H1 (cell line): ENCODE results near the gene BRD2. TPM values are rescaled to one million over a fixed set of nuclear protein-coding genes. Genes with fewer than 3 reads are reported as not detected.

Experiments
- CTCF ChIA-PET: fragments of 300-600 bp; sonication (Branson Sonifier 250); formaldehyde crosslinking; loops from one replicate; lab custom pipeline; 2021; ENCODE audit not compliant: partially characterized antibody; lab: Charles Lee
- POLR2A ChIA-PET: fragments of 300-600 bp; sonication (Branson Sonifier 250); formaldehyde crosslinking; loops from one replicate; lab custom pipeline; 2021; ENCODE audit warnings: inconsistent platforms; ENCODE audit not compliant: partially characterized antibody; lab: Charles Lee
- DNase-seq, 2 experiments: peaks; one replicate each; pipeline versions ENCODE4 v3.0.0 to v3.0.0-alpha.2; 2010 to 2022; ENCODE audit warnings: low spot score in 2 of 2, low read depth in 1 of 2, mixed read lengths in 1 of 2
- FAIRE-seq: peaks from 2 replicates; lab custom pipeline; 2011; peaks lifted over from hg19 to GRCh38; lab: Jason Lieb, UNC
- H2AFZ ChIP-seq: 2 replicates; pipeline ENCODE4 v1.8.1; 2012; ENCODE audit warnings: low read length, inconsistent platforms
- H2AK5ac ChIP-seq: 2 replicates; pipeline ENCODE4 v1.6.1; 2013; ENCODE audit warnings: low read depth, low read length
- H2BK120ac ChIP-seq: replicated peaks from 2 replicates; pipeline ENCODE3; 2013; ENCODE audit warnings: low read depth, low read length, inconsistent platforms
- H2BK12ac ChIP-seq: 2 replicates; pipeline ENCODE4 v1.6.1; 2013; ENCODE audit warnings: low read depth, low read length
- H2BK15ac ChIP-seq: 2 replicates; pipeline ENCODE4 v1.6.1; 2013; ENCODE audit warnings: low read length
- H2BK20ac ChIP-seq: 2 replicates; pipeline ENCODE4 v1.6.1; 2013; ENCODE audit warnings: low read length
- H2BK5ac ChIP-seq: 2 replicates; pipeline ENCODE4 v1.6.1; 2013; ENCODE audit warnings: low read depth, low read length
- H3K14ac ChIP-seq: 2 replicates; pipeline ENCODE4 v1.6.1; 2013; ENCODE audit warnings: inconsistent platforms; ENCODE audit not compliant: insufficient read length
- H3K18ac ChIP-seq: 2 replicates; pipeline ENCODE4 v1.6.1; 2013; ENCODE audit warnings: low read length; ENCODE audit errors: extremely low read depth
- H3K23ac ChIP-seq: 2 replicates; pipeline ENCODE4 v1.6.1; 2013; ENCODE audit warnings: inconsistent platforms; ENCODE audit not compliant: insufficient read length
- H3K23me2 ChIP-seq: 2 replicates; pipeline ENCODE4 v1.6.1; 2013; ENCODE audit warnings: low read depth, low read length
- H3K27ac ChIP-seq: 2 replicates; pipeline ENCODE4 v1.6.1; 2011; ENCODE audit warnings: low read depth, low read length, inconsistent platforms
- H3K27me3 ChIP-seq, 4 experiments: replicated peaks in 1 of 4; 1 replicate in 1 of 4; 2 replicates in 3 of 4; pipeline versions ENCODE4 v1.6.1 to v1.8.1; 2011 to 2013; ENCODE audit warnings: low read length in 3 of 4, mild to moderate bottlenecking in 3 of 4, inconsistent platforms in 2 of 4, mixed read lengths in 2 of 4, moderate library complexity in 1 of 4; ENCODE audit not compliant: control insufficient read depth in 3 of 4, insufficient read depth in 3 of 4; ENCODE audit errors: extremely low read depth in 1 of 4
- H3K36me3 ChIP-seq, 4 experiments: 2 replicates each; pipeline versions ENCODE4 v1.6.1 to v1.8.1; 2011 to 2013; ENCODE audit warnings: mild to moderate bottlenecking in 4 of 4, low read length in 3 of 4, moderate library complexity in 2 of 4, control low read depth in 1 of 4, inconsistent platforms in 1 of 4; ENCODE audit not compliant: insufficient read depth in 4 of 4, control insufficient read depth in 2 of 4
- H3K4ac ChIP-seq: replicated peaks from 2 replicates; pipeline ENCODE3; 2013; ENCODE audit warnings: low read length, low read depth, mixed read lengths, inconsistent platforms; ENCODE audit not compliant: insufficient read length
- H3K4me1 ChIP-seq, 4 experiments: replicated peaks in 1 of 4; 1 replicate in 1 of 4; 2 replicates in 3 of 4; pipeline versions ENCODE4 v1.6.1 to v1.8.1; 2011 to 2013; ENCODE audit warnings: low read length in 3 of 4, inconsistent platforms in 2 of 4, mixed read lengths in 1 of 4; ENCODE audit not compliant: insufficient read depth in 4 of 4, control insufficient read depth in 3 of 4
- H3K4me2 ChIP-seq, 2 experiments: 2 replicates each; pipeline versions ENCODE4 v1.6.1 to v1.8.1; 2011 to 2013; ENCODE audit warnings: low read depth in 2 of 2, low read length in 2 of 2, control low read depth in 1 of 2, inconsistent platforms in 1 of 2, mild to moderate bottlenecking in 1 of 2; ENCODE audit not compliant: insufficient read depth in 1 of 2
- H3K4me3 ChIP-seq, 4 experiments: fragments of 200-600, 300-600 bp in 1 of 4; sonication (generic), shearing (Covaris generic), sonication (Bioruptor Twin) in 1 of 4; 2 replicates each; pipeline versions ENCODE4 v1.5.1 to v1.8.1; 2011 to 2016; ENCODE audit warnings: low read length in 4 of 4, low read depth in 3 of 4, control low read depth in 2 of 4, inconsistent platforms in 2 of 4, mild to moderate bottlenecking in 2 of 4, mixed read lengths in 1 of 4, moderate library complexity in 1 of 4; ENCODE audit not compliant: insufficient read depth in 2 of 4; ENCODE audit errors: extremely low read depth in 1 of 4
- H3K56ac ChIP-seq: replicated peaks from 2 replicates; pipeline ENCODE3; 2013; ENCODE audit warnings: low read depth, mild to moderate bottlenecking, mixed read lengths, low read length, inconsistent platforms; ENCODE audit not compliant: insufficient read length
- H3K79me1 ChIP-seq: 2 replicates; pipeline ENCODE4 v1.6.1; 2013; ENCODE audit warnings: low read depth, low read length, control low read depth
- H3K79me2 ChIP-seq, 2 experiments: 2 replicates each; pipeline versions ENCODE4 v1.6.1 to v1.8.1; 2012 to 2013; ENCODE audit warnings: low read length in 2 of 2, mild to moderate bottlenecking in 2 of 2, inconsistent platforms in 1 of 2; ENCODE audit not compliant: insufficient read depth in 2 of 2, control insufficient read depth in 1 of 2
- H3K9ac ChIP-seq, 4 experiments: replicated peaks in 1 of 4; 1 replicate in 1 of 4; 2 replicates in 3 of 4; pipeline versions ENCODE4 v1.6.1 to v1.8.1; 2011 to 2013; ENCODE audit warnings: low read depth in 3 of 4, low read length in 3 of 4, control low read depth in 2 of 4, mild to moderate bottlenecking in 2 of 4, moderate library complexity in 2 of 4, inconsistent platforms in 1 of 4; ENCODE audit errors: extremely low read depth in 1 of 4
- H3K9me3 ChIP-seq, 2 experiments: 2 replicates each; pipeline versions ENCODE4 v1.6.1 to v1.8.1; 2012 to 2013; ENCODE audit warnings: mild to moderate bottlenecking in 2 of 2, moderate library complexity in 2 of 2, control low read depth in 1 of 2, inconsistent platforms in 1 of 2, low read depth in 1 of 2, low read length in 1 of 2, mixed read lengths in 1 of 2; ENCODE audit not compliant: insufficient read depth in 2 of 2
- H4K20me1 ChIP-seq, 2 experiments: replicated peaks in 1 of 2; 2 replicates each; pipeline versions ENCODE3 to v1.8.1; 2011 to 2013; ENCODE audit warnings: inconsistent platforms in 2 of 2, low read length in 2 of 2, mild to moderate bottlenecking in 1 of 2; ENCODE audit not compliant: insufficient read depth in 2 of 2, control insufficient read depth in 1 of 2
- H4K5ac ChIP-seq: 2 replicates; pipeline ENCODE4 v1.6.1; 2013; ENCODE audit warnings: low read length, low read depth, mixed read lengths, inconsistent platforms; ENCODE audit not compliant: insufficient read length
- H4K8ac ChIP-seq: 2 replicates; pipeline ENCODE4 v1.8.0; 2013; ENCODE audit warnings: mild to moderate bottlenecking, moderate library complexity, low read length, inconsistent platforms; ENCODE audit not compliant: insufficient read depth; ENCODE audit errors: extremely low read depth
- H4K91ac ChIP-seq: replicated peaks from 2 replicates; pipeline ENCODE3; 2013; ENCODE audit warnings: low read length, mixed read lengths, inconsistent platforms; ENCODE audit not compliant: insufficient read length
- BRCA1 ChIP-seq: IDR thresholded peaks from 2 replicates; pipeline ENCODE4 v1.6.1; 2012; ENCODE audit warnings: low read depth, low read length, improper control_type of control experiment
- CBX5 ChIP-seq: fragments of 300-800, 300-1000 bp; sonication (generic); IDR thresholded peaks from 2 replicates; pipeline ENCODE4 v1.7.1; 2016; ENCODE audit warnings: antibody characterized with exemption, low read length, low read depth
- EZH2 ChIP-seq: fragments of 200-600 bp; sonication (generic); IDR thresholded peaks from 2 replicates; pipeline ENCODE4 v1.7.1; 2012; ENCODE audit warnings: low read depth, mild to moderate bottlenecking, moderate library complexity, low read length, inconsistent platforms; ENCODE audit not compliant: severe bottlenecking
- HDAC2 ChIP-seq, 2 experiments: fragments of 300-600 bp in 1 of 2; sonication (generic) in 1 of 2; IDR thresholded peaks; 2 replicates each; pipeline ENCODE4 v1.6.1; 2011 to 2012; ENCODE audit warnings: low read depth in 2 of 2, low read length in 2 of 2, mild to moderate bottlenecking in 2 of 2, moderate library complexity in 2 of 2, borderline replicate concordance in 1 of 2, inconsistent platforms in 1 of 2
- RFX5 ChIP-seq: IDR thresholded peaks from 2 replicates; pipeline ENCODE4 v1.6.1; 2011; ENCODE audit warnings: low read depth, low read length, improper control_type of control experiment, borderline replicate concordance
- SP2 ChIP-seq: IDR thresholded peaks from 2 replicates; pipeline ENCODE4 v1.6.1; 2012; ENCODE audit warnings: mild to moderate bottlenecking, low read length, inconsistent platforms
- WGBS, 2 experiments: shearing (Covaris generic) in 1 of 2; methylation state at CpG; one replicate each; pipeline versions ENCODE4 v1.1.6 to v1.1.7; 2013 to 2015; ENCODE audit warnings: low lambda C conversion rate in 2 of 2, mixed read lengths in 2 of 2, inconsistent platforms in 1 of 2, low coverage in 1 of 2, missing lambda C conversion rate in 1 of 2; ENCODE audit not compliant: insufficient replicate concordance in 2 of 2, insufficient coverage in 1 of 2, insufficient read length in 1 of 2; ENCODE audit errors: extremely low coverage in 1 of 2, missing lambda C conversion rate in 1 of 2; 5-methylcytosine and 5-hydroxymethylcytosine counted together
- polyA plus RNA-seq, 7 experiments: library from polyadenylated mRNA; depleted of rRNA in 3 of 7; stranded (reverse) in 5 of 7; unstranded in 2 of 7; fragments of >200 nt in 5 of 7; fragments of 200-250 nt in 2 of 7; gene quantifications; 1 replicate in 5 of 7; 2 replicates in 1 of 7; 4 replicates in 1 of 7; pipeline versions ENCODE4 v1.2.1 to v1.2.3, GENCODE V29; 2011 to 2013; ENCODE audit warnings: missing spikeins in 2 of 7, mixed read lengths in 2 of 7
- total RNA-seq: library from RNA; stranded (reverse); fragmentation: NEBNext Ultra II Directional; extraction: Animal tissue kit (Norgen Biotek cat#: 25700); gene quantifications from 2 replicates; pipeline ENCODE4 v1.2.1, GENCODE V29; 2021

BRD2 gene
- total and polyA plus RNA-seq, 2 of the 8 experiments (the other 6 are each of a cell fraction or from before 2014, with no cell fraction given): 132 to 185 TPM

DNA sequence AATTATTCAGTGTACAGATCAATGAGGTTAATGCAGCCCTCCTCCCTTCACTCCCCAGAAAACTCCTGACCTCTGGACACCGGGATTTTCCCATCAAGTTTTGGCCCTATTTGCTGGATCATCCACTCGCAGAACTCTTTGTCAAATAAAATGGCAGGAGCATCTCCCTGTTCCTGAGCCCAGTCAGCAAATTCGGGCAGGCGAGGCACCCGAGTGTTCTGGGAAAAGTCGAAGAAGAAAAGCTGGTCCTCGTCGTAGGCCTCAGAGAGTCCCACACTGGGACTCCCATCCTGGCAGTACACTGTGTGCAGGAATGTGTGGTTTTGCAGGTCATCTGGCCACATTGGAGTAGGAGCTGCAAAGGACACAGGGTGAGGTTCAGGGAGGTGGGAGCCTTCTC lies 17.9 kb upstream of the BRD2 start:
- ChIA-PET POLR2A (interaction anchor here (1.3 to 33.3 kb wide), 4 partner anchors 10 to 29 kb away, joined by 3 to 1158 read pairs (median 4); partner anchors contain the start of genes BRD2 and HLA-DMB), CTCF (interaction anchor here (1.0 to 11.1 kb wide), 10 partner anchors 9 to 112 kb away, joined by 4 to 168 read pairs (median 8); partner anchors contain the start of genes BRD2, HLA-DMB and TAP2)
- H2BK120ac ChIP-seq: no peak overlapping the region
- no peaks in the 10 kb centered on the region for H3K79me1 ChIP-seq
- no peak overlapping the region for H3K9ac ChIP-seq
- H3K14ac ChIP-seq: no peak overlapping the region
- H3K23ac ChIP-seq: no peak overlapping the region
- H3K27me3 ChIP-seq: no peaks in the 10 kb centered on the region; a peak in 1 of 7 replicates
- H2BK15ac ChIP-seq: no peak overlapping the region
- no peak overlapping the region for H3K27ac ChIP-seq
- no peaks in the 10 kb centered on the region for H3K79me2 ChIP-seq
- no peak overlapping the region for H3K4me2 ChIP-seq
- TF ChIP-seq EZH2 (no peak), SP2 (no peak), RFX5 (no peak), HDAC2 (IDR thresholded peaks at IDR 0.05; ENCODE audit: borderline replicate concordance in 1 of 2, low read depth in 2 of 2, low read length in 2 of 2) (no peak), CBX5 (no peak), BRCA1 (no peak)
- H4K91ac ChIP-seq: no peak overlapping the region
- H2BK12ac ChIP-seq: no peak overlapping the region
- no peaks in the 10 kb centered on the region for H3K36me3 ChIP-seq
- no peak overlapping the region for H2BK20ac ChIP-seq
- H3K18ac ChIP-seq: no peak overlapping the region
- FAIRE-seq: no peak
- H3K4ac ChIP-seq: no peak overlapping the region
- H4K20me1 ChIP-seq: no peaks in the 10 kb centered on the region
- H2AFZ ChIP-seq: no peak overlapping the region
- H2BK5ac ChIP-seq: no peak overlapping the region
- H3K56ac ChIP-seq: no peak overlapping the region
- 0 out of 2 replicates have a peak, but pooled peaks cover 4% of the 10 kb centered on the region for H3K23me2 ChIP-seq
- H2AK5ac ChIP-seq: no peak overlapping the region
- no peak for DNase-seq
- peaks cover 0 to 13% (median 3%) of the 10 kb centered on the region in 4 experiments; a peak in 5 of 7 replicates for H3K4me1 ChIP-seq
- no peaks in the 10 kb centered on the region for H3K9me3 ChIP-seq
- H3K4me3 ChIP-seq: no peak overlapping the region
- 88% methylated on average over 8 of the region's 8 CpGs; no CpG with 5 or more reads in 1 of the 2 experiments for WGBS, 2 experiments
- H4K5ac ChIP-seq: no peak overlapping the region
- H4K8ac ChIP-seq: no peak overlapping the region
